ENCODE results near the gene TRPM8.

DNA sequence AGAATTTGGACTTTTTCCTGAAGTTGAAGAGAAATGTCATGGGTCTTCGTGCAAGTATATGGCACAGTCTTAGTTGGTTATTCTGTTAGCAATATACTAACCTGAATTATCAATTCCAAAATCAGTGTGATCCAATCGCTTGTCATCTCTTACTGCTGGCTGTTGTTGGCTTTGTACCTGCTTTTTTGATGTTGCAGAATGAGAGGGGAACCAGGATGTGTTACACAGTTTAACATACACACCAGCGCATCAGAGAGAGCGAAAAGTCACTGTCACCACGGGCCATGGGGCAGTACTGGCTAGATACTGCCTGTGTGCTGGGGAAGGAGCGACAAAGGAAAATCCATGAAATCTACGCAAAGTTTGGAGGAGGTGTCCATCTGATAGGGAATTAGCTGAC lies 74.0 kb downstream of the TRPM8 start:
- TF ChIP-seq POLR2A (IDR thresholded peaks at IDR 0.05) (no peak), EP300 (IDR thresholded peaks at IDR 0.05) (no peak), POLR2AphosphoS5 (IDR thresholded peaks at IDR 0.05) (no peak)
- TF ChIP-seq, protein P1, sequence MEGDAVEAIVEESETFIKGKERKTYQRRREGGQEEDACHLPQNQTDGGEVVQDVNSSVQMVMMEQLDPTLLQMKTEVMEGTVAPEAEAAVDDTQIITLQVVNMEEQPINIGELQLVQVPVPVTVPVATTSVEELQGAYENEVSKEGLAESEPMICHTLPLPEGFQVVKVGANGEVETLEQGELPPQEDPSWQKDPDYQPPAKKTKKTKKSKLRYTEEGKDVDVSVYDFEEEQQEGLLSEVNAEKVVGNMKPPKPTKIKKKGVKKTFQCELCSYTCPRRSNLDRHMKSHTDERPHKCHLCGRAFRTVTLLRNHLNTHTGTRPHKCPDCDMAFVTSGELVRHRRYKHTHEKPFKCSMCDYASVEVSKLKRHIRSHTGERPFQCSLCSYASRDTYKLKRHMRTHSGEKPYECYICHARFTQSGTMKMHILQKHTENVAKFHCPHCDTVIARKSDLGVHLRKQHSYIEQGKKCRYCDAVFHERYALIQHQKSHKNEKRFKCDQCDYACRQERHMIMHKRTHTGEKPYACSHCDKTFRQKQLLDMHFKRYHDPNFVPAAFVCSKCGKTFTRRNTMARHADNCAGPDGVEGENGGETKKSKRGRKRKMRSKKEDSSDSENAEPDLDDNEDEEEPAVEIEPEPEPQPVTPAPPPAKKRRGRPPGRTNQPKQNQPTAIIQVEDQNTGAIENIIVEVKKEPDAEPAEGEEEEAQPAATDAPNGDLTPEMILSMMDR (IDR thresholded peaks at IDR 0.05): no peak
